HCT116 (cell line): ENCODE data around the gene TAF6. TPM values are rescaled to one million over a fixed set of nuclear protein-coding genes. Genes with fewer than 3 reads are reported as not detected.

Experiments
- ATAC-seq: fragments of 200-7000 bp; cut with Tn5 transposase; 2 replicates; pipeline ENCODE4 v1.9.1; 2020; ENCODE audit warnings: mild to moderate bottlenecking, moderate library complexity
- BruUV-seq: library from RNA; stranded (reverse); fragments of 400-500 nt; replicated peaks from 2 replicates; lab custom pipeline; 2021; lab: Mats Ljungman, UMichigan
- CTCF ChIA-PET: fragments of 300-600 bp; sonication (Branson Sonifier 250); formaldehyde crosslinking; loops from one replicate; lab custom pipeline; 2021; ENCODE audit warnings: antibody characterized with exemption; lab: Charles Lee
- POLR2A ChIA-PET: fragments of 300-600, 350-600 bp; sonication (Branson Sonifier 250); formaldehyde crosslinking; loops from one replicate; lab custom pipeline; 2021; ENCODE audit warnings: antibody characterized with exemption; lab: Charles Lee
- RAD21 ChIA-PET, 2 experiments: fragments of 300-600 bp; sonication (Branson Sonifier 250); formaldehyde crosslinking; loops; one replicate each; lab custom pipeline; 2023; ENCODE audit warnings: low total read pairs in 2 of 2; ENCODE audit not compliant: uncharacterized antibody in 2 of 2, unreplicated experiment in 2 of 2, low non-redundant PET in 1 of 2; lab: Charles Lee
- DNase-seq: peaks from one replicate; pipeline ENCODE4 v3.0.0-alpha.2; 2010; ENCODE audit warnings: low read depth, low spot score
- H2AFZ ChIP-seq: fragments of 200-600 bp; shearing (Covaris generic), sonication (generic); 2 replicates; pipeline ENCODE4 v1.6.1; 2017; ENCODE audit warnings: low read depth, mixed run types, mixed read lengths, antibody characterized with exemption, low read length; ENCODE audit not compliant: poor library complexity, severe bottlenecking
- H3K27ac ChIP-seq: 2 replicates; pipeline ENCODE4 v1.5.1; 2012; ENCODE audit warnings: low read depth, low read length
- H3K27me3 ChIP-seq: fragments of 200-600 bp; sonication (generic); 2 replicates; pipeline ENCODE4 v1.6.1; 2016; ENCODE audit warnings: mixed run types, low read length, mixed read lengths; ENCODE audit not compliant: insufficient read depth
- H3K36me3 ChIP-seq, 2 experiments: fragments of 200-500 bp in 1 of 2; fragments of 200-600 bp in 1 of 2; sonication (Bioruptor generic) in 1 of 2; sonication (generic) in 1 of 2; 2 replicates each; pipeline versions ENCODE4 v1.5.1 to v1.6.1; 2014 to 2016; ENCODE audit warnings: low read length in 2 of 2, inconsistent platforms in 1 of 2, mixed read lengths in 1 of 2, mixed run types in 1 of 2; ENCODE audit not compliant: insufficient read depth in 2 of 2, control insufficient read depth in 1 of 2
- H3K4me1 ChIP-seq, 2 experiments: fragments of 200-600 bp in 1 of 2; sonication (generic) in 1 of 2; 2 replicates each; pipeline versions ENCODE4 v1.5.1 to v1.6.1; 2012 to 2017; ENCODE audit warnings: low read length in 2 of 2, inconsistent platforms in 1 of 2, mild to moderate bottlenecking in 1 of 2, mixed read lengths in 1 of 2, mixed run types in 1 of 2, moderate library complexity in 1 of 2; ENCODE audit not compliant: insufficient read depth in 2 of 2, control insufficient read depth in 1 of 2
- H3K4me2 ChIP-seq: fragments of 200-600 bp; sonication (generic); 2 replicates; pipeline ENCODE4 v1.6.1; 2017; ENCODE audit warnings: mixed run types, low read length, mixed read lengths
- H3K4me3 ChIP-seq, 2 experiments: fragments of 200-600 bp in 1 of 2; sonication (generic) in 1 of 2; replicated peaks in 1 of 2; 2 replicates each; pipeline ENCODE4 v1.5.1; 2011 to 2016; ENCODE audit warnings: low read length in 2 of 2, control low read depth in 1 of 2, low read depth in 1 of 2, mild to moderate bottlenecking in 1 of 2, mixed read lengths in 1 of 2, mixed run types in 1 of 2
- H3K79me2 ChIP-seq: fragments of 200-600 bp; sonication (generic); 2 replicates; pipeline ENCODE4 v1.6.1; 2017; ENCODE audit warnings: mild to moderate bottlenecking, mixed run types, low read length, moderate library complexity, mixed read lengths; ENCODE audit not compliant: insufficient read depth
- H3K9ac ChIP-seq: fragments of 200-600 bp; sonication (generic); 2 replicates; pipeline ENCODE4 v1.6.1; 2016; ENCODE audit warnings: low read length, mixed read lengths
- H3K9me2 ChIP-seq: fragments of 200-600 bp; sonication (generic), shearing (Covaris generic); 2 replicates; pipeline ENCODE4 v1.6.1; 2017; ENCODE audit warnings: mixed run types, mild to moderate bottlenecking, moderate library complexity; ENCODE audit not compliant: insufficient read depth
- H3K9me3 ChIP-seq, 2 experiments: fragments of 200-500 bp in 1 of 2; fragments of 200-600 bp in 1 of 2; sonication (Bioruptor generic) in 1 of 2; sonication (generic) in 1 of 2; 2 replicates each; pipeline ENCODE4 v1.6.1; 2014 to 2017; ENCODE audit warnings: low read length in 2 of 2, mixed read lengths in 2 of 2, inconsistent platforms in 1 of 2, low read depth in 1 of 2, mild to moderate bottlenecking in 1 of 2, mixed run types in 1 of 2, moderate library complexity in 1 of 2; ENCODE audit not compliant: control insufficient read depth in 1 of 2, insufficient read depth in 1 of 2
- H4K20me1 ChIP-seq: fragments of 200-600 bp; sonication (generic), shearing (Covaris generic); 2 replicates; pipeline ENCODE4 v1.6.1; 2017; ENCODE audit warnings: mixed run types, mild to moderate bottlenecking, moderate library complexity; ENCODE audit not compliant: insufficient read depth
- ATF3 ChIP-seq: IDR thresholded peaks from 2 replicates; pipeline ENCODE4 v1.6.1; 2012
- CBX3 ChIP-seq: IDR thresholded peaks from 2 replicates; pipeline ENCODE4 v1.6.1; 2012; ENCODE audit warnings: low read depth
- ELF1 ChIP-seq: IDR thresholded peaks from 2 replicates; pipeline ENCODE4 v1.6.1; 2012; ENCODE audit warnings: low read depth, borderline replicate concordance
- EZH2phosphoT487 ChIP-seq: fragments of 200-600 bp; IDR thresholded peaks from 2 replicates; pipeline ENCODE4 v1.6.1; 2018; ENCODE audit warnings: antibody characterized with exemption, borderline replicate concordance
- FOSL1 ChIP-seq: IDR thresholded peaks from 2 replicates; pipeline ENCODE4 v1.6.1; 2012; ENCODE audit warnings: low read depth
- JUND ChIP-seq: IDR thresholded peaks from 2 replicates; pipeline ENCODE4 v1.6.1; 2012
- POLR2AphosphoS5 ChIP-seq: IDR thresholded peaks from 2 replicates; pipeline ENCODE4 v1.6.1; 2011; ENCODE audit warnings: mild to moderate bottlenecking, low read depth, low read length, moderate library complexity
- SP1 ChIP-seq: IDR thresholded peaks from 2 replicates; pipeline ENCODE4 v1.6.1; 2012; ENCODE audit warnings: low read depth
- SRF ChIP-seq: IDR thresholded peaks from 2 replicates; pipeline ENCODE4 v1.6.1; 2012; ENCODE audit warnings: low read depth
- TCF7L2 ChIP-seq: IDR thresholded peaks from 2 replicates; pipeline ENCODE4 v1.7.0; 2011; ENCODE audit warnings: borderline replicate concordance, inconsistent platforms; ENCODE audit not compliant: insufficient read depth, insufficient read length; ENCODE audit errors: extremely low read depth
- ZBTB33 ChIP-seq: IDR thresholded peaks from 2 replicates; pipeline ENCODE4 v1.6.1; 2011; ENCODE audit warnings: mild to moderate bottlenecking, low read length, moderate library complexity; ENCODE audit not compliant: insufficient replicate concordance; ENCODE audit errors: extremely low read depth
- ZFX ChIP-seq: fragments of 450-650 bp; IDR thresholded peaks from 2 replicates; pipeline ENCODE4 v1.6.1; 2017
- ZNF274 ChIP-seq: fragments of 200-500 bp; sonication (Bioruptor generic); IDR thresholded peaks from 2 replicates; pipeline ENCODE4 v1.6.1; 2014; ENCODE audit warnings: mild to moderate bottlenecking, low read depth, low read length, inconsistent platforms
- intact Hi-C: fragments of 100-400 bp; cut with micrococcal nuclease; formaldehyde crosslinking; loops from 2 replicates; pipeline ENCODE4 v1.10.0; 2022
- total RNA-seq: library from RNA; stranded (reverse); gene quantifications from one replicate; pipeline ENCODE4 v1.2.1, GENCODE V29; 2021; ENCODE audit not compliant: unreplicated experiment
- TF ChIP-seq, protein P1 (sequence below), 3 experiments: fragments of 200-600 bp in 1 of 3; sonication (generic) in 1 of 3; IDR thresholded peaks in 2 of 3; conservative IDR thresholded peaks in 1 of 3; 2 replicates each; pipeline ENCODE4 v1.5.1; 2012 to 2017; ENCODE audit warnings: low read depth in 2 of 3, low read length in 2 of 3, antibody characterized with exemption in 1 of 3, borderline replicate concordance in 1 of 3, control low read depth in 1 of 3, mild to moderate bottlenecking in 1 of 3, mixed read lengths in 1 of 3, mixed run types in 1 of 3, moderate library complexity in 1 of 3; ENCODE audit not compliant: insufficient read depth in 1 of 3
- TF ChIP-seq, protein P2 (sequence below): IDR thresholded peaks from 2 replicates; pipeline ENCODE4 v1.6.1; 2012
- TF ChIP-seq, protein P3 (sequence below): IDR thresholded peaks from 2 replicates; pipeline ENCODE4 v1.6.1; 2012; ENCODE audit warnings: low read depth

Gene TAF6
- total RNA-seq, 1 experiment from 2014 or later, result 67.4 TPM

- no peaks in the 10 kb centered on the region for H3K9me3 ChIP-seq
- intact Hi-C loops, result no loop called here
- no peak overlapping the region for H3K4me2 ChIP-seq
- ChIA-PET RAD21 (no interaction called here), POLR2A (interaction anchor here (0.8 to 1.7 kb wide), 2 partner anchors 11 to 18 kb away, joined by 3 to 4 read pairs; partner anchors contain the start of genes GPC2, LAMTOR4 and STAG3), CTCF (no interaction called here)
- no peak overlapping the region for H3K9ac ChIP-seq
- no TSS peak for BruUV-seq
- TF ChIP-seq SP1 (no peak), ZNF274 (no peak), EZH2phosphoT487 (no peak), ZFX (no peak), SRF (no peak), ZBTB33 (no peak), CBX3 (no peak), ATF3 (no peak), FOSL1 (no peak), POLR2AphosphoS5 (no peak), ELF1 (no peak), TCF7L2 (no peak), JUND (no peak)
- TF ChIP-seq, protein P1, sequence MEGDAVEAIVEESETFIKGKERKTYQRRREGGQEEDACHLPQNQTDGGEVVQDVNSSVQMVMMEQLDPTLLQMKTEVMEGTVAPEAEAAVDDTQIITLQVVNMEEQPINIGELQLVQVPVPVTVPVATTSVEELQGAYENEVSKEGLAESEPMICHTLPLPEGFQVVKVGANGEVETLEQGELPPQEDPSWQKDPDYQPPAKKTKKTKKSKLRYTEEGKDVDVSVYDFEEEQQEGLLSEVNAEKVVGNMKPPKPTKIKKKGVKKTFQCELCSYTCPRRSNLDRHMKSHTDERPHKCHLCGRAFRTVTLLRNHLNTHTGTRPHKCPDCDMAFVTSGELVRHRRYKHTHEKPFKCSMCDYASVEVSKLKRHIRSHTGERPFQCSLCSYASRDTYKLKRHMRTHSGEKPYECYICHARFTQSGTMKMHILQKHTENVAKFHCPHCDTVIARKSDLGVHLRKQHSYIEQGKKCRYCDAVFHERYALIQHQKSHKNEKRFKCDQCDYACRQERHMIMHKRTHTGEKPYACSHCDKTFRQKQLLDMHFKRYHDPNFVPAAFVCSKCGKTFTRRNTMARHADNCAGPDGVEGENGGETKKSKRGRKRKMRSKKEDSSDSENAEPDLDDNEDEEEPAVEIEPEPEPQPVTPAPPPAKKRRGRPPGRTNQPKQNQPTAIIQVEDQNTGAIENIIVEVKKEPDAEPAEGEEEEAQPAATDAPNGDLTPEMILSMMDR (IDR thresholded peaks at IDR 0.05 in 2 of 3, conservative IDR thresholded peaks at IDR 0.05 in 1 of 3; ENCODE audit: borderline replicate concordance in 1 of 3, insufficient read depth in 1 of 3, low read depth in 2 of 3, low read length in 2 of 3), result no peak
- TF ChIP-seq, protein P2, sequence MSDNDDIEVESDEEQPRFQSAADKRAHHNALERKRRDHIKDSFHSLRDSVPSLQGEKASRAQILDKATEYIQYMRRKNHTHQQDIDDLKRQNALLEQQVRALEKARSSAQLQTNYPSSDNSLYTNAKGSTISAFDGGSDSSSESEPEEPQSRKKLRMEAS, result no peak
- TF ChIP-seq, protein P3, sequence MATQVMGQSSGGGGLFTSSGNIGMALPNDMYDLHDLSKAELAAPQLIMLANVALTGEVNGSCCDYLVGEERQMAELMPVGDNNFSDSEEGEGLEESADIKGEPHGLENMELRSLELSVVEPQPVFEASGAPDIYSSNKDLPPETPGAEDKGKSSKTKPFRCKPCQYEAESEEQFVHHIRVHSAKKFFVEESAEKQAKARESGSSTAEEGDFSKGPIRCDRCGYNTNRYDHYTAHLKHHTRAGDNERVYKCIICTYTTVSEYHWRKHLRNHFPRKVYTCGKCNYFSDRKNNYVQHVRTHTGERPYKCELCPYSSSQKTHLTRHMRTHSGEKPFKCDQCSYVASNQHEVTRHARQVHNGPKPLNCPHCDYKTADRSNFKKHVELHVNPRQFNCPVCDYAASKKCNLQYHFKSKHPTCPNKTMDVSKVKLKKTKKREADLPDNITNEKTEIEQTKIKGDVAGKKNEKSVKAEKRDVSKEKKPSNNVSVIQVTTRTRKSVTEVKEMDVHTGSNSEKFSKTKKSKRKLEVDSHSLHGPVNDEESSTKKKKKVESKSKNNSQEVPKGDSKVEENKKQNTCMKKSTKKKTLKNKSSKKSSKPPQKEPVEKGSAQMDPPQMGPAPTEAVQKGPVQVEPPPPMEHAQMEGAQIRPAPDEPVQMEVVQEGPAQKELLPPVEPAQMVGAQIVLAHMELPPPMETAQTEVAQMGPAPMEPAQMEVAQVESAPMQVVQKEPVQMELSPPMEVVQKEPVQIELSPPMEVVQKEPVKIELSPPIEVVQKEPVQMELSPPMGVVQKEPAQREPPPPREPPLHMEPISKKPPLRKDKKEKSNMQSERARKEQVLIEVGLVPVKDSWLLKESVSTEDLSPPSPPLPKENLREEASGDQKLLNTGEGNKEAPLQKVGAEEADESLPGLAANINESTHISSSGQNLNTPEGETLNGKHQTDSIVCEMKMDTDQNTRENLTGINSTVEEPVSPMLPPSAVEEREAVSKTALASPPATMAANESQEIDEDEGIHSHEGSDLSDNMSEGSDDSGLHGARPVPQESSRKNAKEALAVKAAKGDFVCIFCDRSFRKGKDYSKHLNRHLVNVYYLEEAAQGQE, result no peak
- no peak for ATAC-seq
- no peaks in the 10 kb centered on the region for H3K27me3 ChIP-seq
- no peaks in the 10 kb centered on the region for H4K20me1 ChIP-seq
- no peak overlapping the region for H3K27ac ChIP-seq
- no peaks in the 10 kb centered on the region for H3K79me2 ChIP-seq
- no peak overlapping the region for H2AFZ ChIP-seq
- peaks cover 17 to 20% of the 10 kb centered on the region in 2 experiments for H3K4me1 ChIP-seq
- H3K36me3 ChIP-seq, result no peaks in the 10 kb centered on the region
- H3K4me3 ChIP-seq, result no peak overlapping the region
- DNase-seq, result no peak
- H3K9me2 ChIP-seq, result no peaks in the 10 kb centered on the region
These were observed 47.3 kb upstream of the TAF6 start for GRCh38 chr7:100166317-100166940.
